Trophoblast cell (in vitro differentiated cells and primary cell): ENCODE results near the gene AGXT.

Experiments
- DNase-seq, 2 donors: peaks; one replicate each; pipeline ENCODE4 v3.0.0-alpha.2; 2016
- H2AFZ ChIP-seq: 2 replicates; pipeline ENCODE4 v1.6.1; 2013; ENCODE audit warnings: low read length, moderate library complexity, mild to moderate bottlenecking; ENCODE audit not compliant: insufficient read depth, poor library complexity
- H2AK5ac ChIP-seq: 2 replicates; pipeline ENCODE4 v1.6.1; 2013; ENCODE audit warnings: mild to moderate bottlenecking, low read length
- H2BK120ac ChIP-seq: 2 replicates; pipeline ENCODE4 v1.6.1; 2013; ENCODE audit warnings: low read length, mild to moderate bottlenecking, moderate library complexity; ENCODE audit not compliant: insufficient read depth, poor library complexity
- H2BK12ac ChIP-seq: 2 replicates; pipeline ENCODE4 v1.6.1; 2013; ENCODE audit warnings: mild to moderate bottlenecking, low read length, moderate library complexity
- H2BK5ac ChIP-seq: 2 replicates; pipeline ENCODE4 v1.6.1; 2013; ENCODE audit warnings: low read length, low read depth, moderate library complexity, mild to moderate bottlenecking; ENCODE audit not compliant: poor library complexity
- H3K14ac ChIP-seq: 2 replicates; pipeline ENCODE4 v1.6.1; 2013; ENCODE audit warnings: mild to moderate bottlenecking, low read length
- H3K18ac ChIP-seq: 2 replicates; pipeline ENCODE4 v1.6.1; 2013; ENCODE audit warnings: mild to moderate bottlenecking, low read length
- H3K23ac ChIP-seq: 2 replicates; pipeline ENCODE4 v1.6.1; 2013; ENCODE audit warnings: low read length
- H3K27ac ChIP-seq: 2 replicates; pipeline ENCODE4 v1.5.1; 2013; ENCODE audit warnings: low read depth, mild to moderate bottlenecking, inconsistent platforms, low read length, moderate library complexity
- H3K27me3 ChIP-seq: 2 replicates; pipeline ENCODE4 v1.6.1; 2013; ENCODE audit warnings: inconsistent platforms, mild to moderate bottlenecking, low read length, moderate library complexity; ENCODE audit not compliant: insufficient read depth
- H3K36me3 ChIP-seq, 2 experiments: 1 replicate in 1 of 2; 2 replicates in 1 of 2; pipeline ENCODE4 v1.6.1; 2013; ENCODE audit warnings: low read length in 2 of 2, mild to moderate bottlenecking in 2 of 2, moderate library complexity in 1 of 2; ENCODE audit not compliant: insufficient read depth in 2 of 2, control insufficient read depth in 1 of 2
- H3K4ac ChIP-seq: 2 replicates; pipeline ENCODE4 v1.6.1; 2013; ENCODE audit warnings: low read depth, mild to moderate bottlenecking, low read length, moderate library complexity
- H3K4me1 ChIP-seq, 2 experiments: 1 replicate in 1 of 2; 2 replicates in 1 of 2; pipeline ENCODE4 v1.6.1; 2013; ENCODE audit warnings: low read length in 2 of 2, mild to moderate bottlenecking in 2 of 2, moderate library complexity in 1 of 2; ENCODE audit not compliant: insufficient read depth in 2 of 2, control insufficient read depth in 1 of 2
- H3K4me2 ChIP-seq: 2 replicates; pipeline ENCODE4 v1.6.1; 2013; ENCODE audit warnings: inconsistent platforms, mild to moderate bottlenecking, low read length, moderate library complexity
- H3K4me3 ChIP-seq: 2 replicates; pipeline ENCODE4 v1.5.1; 2013; ENCODE audit warnings: mild to moderate bottlenecking, low read depth, low read length, inconsistent platforms
- H3K79me1 ChIP-seq: one replicate; pipeline ENCODE4 v1.6.1; 2013; ENCODE audit warnings: low read length
- H3K79me2 ChIP-seq: 2 replicates; pipeline ENCODE4 v1.6.1; 2013; ENCODE audit warnings: low read length, mild to moderate bottlenecking; ENCODE audit not compliant: control insufficient read depth, insufficient read depth, poor library complexity
- H3K9ac ChIP-seq: 2 replicates; pipeline ENCODE4 v1.6.1; 2013; ENCODE audit warnings: mild to moderate bottlenecking, low read length
- H3K9me3 ChIP-seq: 2 replicates; pipeline ENCODE4 v1.6.1; 2013; ENCODE audit warnings: low read depth, mild to moderate bottlenecking, control low read depth, inconsistent platforms, low read length; ENCODE audit not compliant: insufficient read depth
- H4K12ac ChIP-seq: 2 replicates; pipeline ENCODE4 v1.6.1; 2013; ENCODE audit warnings: low read depth, mild to moderate bottlenecking, low read length, moderate library complexity
- H4K8ac ChIP-seq: 2 replicates; pipeline ENCODE4 v1.6.1; 2013; ENCODE audit warnings: low read depth, mild to moderate bottlenecking, low read length, moderate library complexity
- H4K91ac ChIP-seq: one replicate; pipeline ENCODE4 v1.6.1; 2013; ENCODE audit warnings: low read depth, mild to moderate bottlenecking, low read length, moderate library complexity
- WGBS: extraction: QIAGEN DNeasy Blood & Tissue Kit; methylation state at CpG from one replicate; pipeline ENCODE4 v1.1.7; 2013; ENCODE audit warnings: missing lambda C conversion rate; ENCODE audit not compliant: insufficient read length, insufficient coverage; ENCODE audit errors: extremely low coverage; 5-methylcytosine and 5-hydroxymethylcytosine counted together

Gene AGXT

GRCh38 chr2:240920783-240921231 lies 52.2 kb downstream of the AGXT start:
- Histone ChIP-seq H4K91ac (no peak overlapping the region), H3K4me2 (no peak overlapping the region), H3K4me3 (no peak overlapping the region), H3K18ac (no peak overlapping the region), H4K12ac (no peak overlapping the region), H2BK5ac (no peak overlapping the region), H3K4ac (no peak overlapping the region), H3K27me3 (peaks cover 12% of the 10 kb centered on the region), H3K36me3 (no peaks in the 10 kb centered on the region), H3K9me3 (no peaks in the 10 kb centered on the region), H3K4me1 (no peaks in the 10 kb centered on the region), H3K79me1 (no peaks in the 10 kb centered on the region), H3K27ac (no peak overlapping the region), H2AFZ (no peak overlapping the region), H3K23ac (no peak overlapping the region), H2BK120ac (no peak overlapping the region), H4K8ac (no peak overlapping the region), H3K9ac (no peak overlapping the region), H2AK5ac (no peak overlapping the region), H3K79me2 (no peaks in the 10 kb centered on the region), H2BK12ac (no peak overlapping the region), H3K14ac (no peak overlapping the region)
- no peak for DNase-seq
- WGBS = no CpG with 5 or more reads among the region's 4 CpGs

GRCh38 chr2:240921311-240921994 lies 52.8 kb downstream of the AGXT start:
- Histone ChIP-seq H3K23ac (no peak overlapping the region), H3K27me3 (peaks cover 9% of the 10 kb centered on the region), H3K4me3 (no peak overlapping the region), H3K9me3 (no peaks in the 10 kb centered on the region), H3K4me2 (no peak overlapping the region), H2BK120ac (no peak overlapping the region), H3K79me1 (no peaks in the 10 kb centered on the region), H3K36me3 (no peaks in the 10 kb centered on the region), H2BK12ac (no peak overlapping the region), H4K12ac (no peak overlapping the region), H3K4me1 (no peaks in the 10 kb centered on the region), H3K14ac (no peak overlapping the region), H3K27ac (no peak overlapping the region), H3K4ac (no peak overlapping the region), H3K9ac (no peak overlapping the region), H2AFZ (no peak overlapping the region), H4K91ac (no peak overlapping the region), H3K79me2 (no peaks in the 10 kb centered on the region), H4K8ac (no peak overlapping the region), H2AK5ac (no peak overlapping the region), H2BK5ac (no peak overlapping the region), H3K18ac (no peak overlapping the region)
- WGBS = no CpG with 5 or more reads among the region's 13 CpGs
- DNase-seq = no peak

- no peak for DNase-seq
- Histone ChIP-seq H4K8ac (no peak overlapping the region), H3K4me1 (no peaks in the 10 kb centered on the region), H3K27ac (no peak overlapping the region), H3K36me3 (no peaks in the 10 kb centered on the region), H2BK12ac (no peak overlapping the region), H4K91ac (no peak overlapping the region), H3K9ac (no peak overlapping the region), H3K18ac (no peak overlapping the region), H2AFZ (no peak overlapping the region), H3K9me3 (no peaks in the 10 kb centered on the region), H2AK5ac (no peak overlapping the region), H4K12ac (no peak overlapping the region), H2BK5ac (no peak overlapping the region), H3K79me1 (no peaks in the 10 kb centered on the region), H3K4me3 (no peak overlapping the region), H3K14ac (no peak overlapping the region), H3K4ac (no peak overlapping the region), H3K79me2 (no peaks in the 10 kb centered on the region), H2BK120ac (no peak overlapping the region), H3K27me3 (peaks cover 4% of the 10 kb centered on the region), H3K4me2 (no peak overlapping the region), H3K23ac (no peak overlapping the region)
- WGBS = no CpG with 5 or more reads among the region's 1 CpG
These were observed 53.3 kb downstream of the AGXT start for GRCh38 chr2:240921995-240922244.

DNA sequence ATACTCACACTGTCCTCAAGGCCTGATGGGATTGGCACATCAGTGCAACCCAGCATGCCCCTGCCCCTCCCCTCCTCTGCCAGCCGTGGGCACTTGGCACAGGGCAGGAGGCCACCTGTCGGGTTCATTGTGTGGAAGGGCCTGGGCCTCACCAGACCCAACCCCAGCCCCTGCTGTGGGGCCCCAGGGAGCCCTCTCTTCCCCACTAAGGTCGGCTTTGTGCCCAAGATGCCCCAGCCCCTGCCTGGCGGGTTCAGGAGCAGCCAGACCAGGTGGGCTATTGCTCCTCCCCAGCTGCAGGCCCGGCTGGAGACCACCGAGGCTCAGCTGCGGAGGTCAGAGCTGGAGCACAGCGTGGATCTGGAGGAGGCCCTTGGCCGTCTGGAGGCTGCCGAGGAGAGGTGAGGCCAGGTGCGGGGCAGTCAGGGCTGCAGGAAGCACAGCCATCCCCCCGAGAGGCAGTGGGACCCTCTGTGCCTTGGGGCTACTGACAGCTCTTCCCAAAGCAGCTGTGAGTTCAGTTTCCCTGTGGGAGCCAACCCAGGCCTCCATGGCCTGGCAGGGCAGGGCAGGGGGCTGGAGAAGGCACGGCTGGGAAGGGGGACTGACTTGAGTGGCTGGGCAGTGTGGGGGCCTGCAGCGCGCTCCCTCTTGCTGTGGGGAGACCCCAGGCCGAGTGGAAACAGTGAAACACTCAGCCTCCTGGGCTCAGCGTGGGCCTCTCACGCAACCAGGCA lies 53.8 kb downstream of the AGXT start:
- no peak overlapping the region for H4K8ac ChIP-seq
- H3K9ac ChIP-seq = no peak overlapping the region
- H3K23ac ChIP-seq = no peak overlapping the region
- H4K12ac ChIP-seq = no peak overlapping the region
- H3K4me3 ChIP-seq = no peak overlapping the region
- no peaks in the 10 kb centered on the region for H3K4me1 ChIP-seq
- no peak overlapping the region for H2BK5ac ChIP-seq
- H4K91ac ChIP-seq = no peak overlapping the region
- H2AK5ac ChIP-seq = no peak overlapping the region
- no peak overlapping the region for H2AFZ ChIP-seq
- H3K9me3 ChIP-seq = no peaks in the 10 kb centered on the region
- peaks cover under 1% of the 10 kb centered on the region for H3K27me3 ChIP-seq
- H3K79me2 ChIP-seq = no peaks in the 10 kb centered on the region
- no peak overlapping the region for H3K18ac ChIP-seq
- no peaks in the 10 kb centered on the region for H3K79me1 ChIP-seq
- no peak overlapping the region for H3K4ac ChIP-seq
- no peak overlapping the region for H3K27ac ChIP-seq
- WGBS = no CpG with 5 or more reads among the region's 18 CpGs
- H3K14ac ChIP-seq = no peak overlapping the region
- no peak for DNase-seq
- H3K36me3 ChIP-seq = no peaks in the 10 kb centered on the region
- no peak overlapping the region for H2BK12ac ChIP-seq
- no peak overlapping the region for H2BK120ac ChIP-seq
- H3K4me2 ChIP-seq = no peak overlapping the region
